ENCODE data around the gene MRLN.
"Not testable (repeated sequence)": the region's sequence is repeated elsewhere in the genome, so short reads cannot be mapped to it uniquely, and the experiment has no call there.

Gene MRLN

GRCh38 chr10:59753267-59753666 is at the start of gene MRLN:
Gene MRLN (minus strand): TSS chr10:59753455.
- DNase-seq (ENCODE audit: low read depth in 1 of 2, low spot score in 1 of 2), result no peak

GRCh38 chr10:59801171-59801570 is 47.9 kb upstream of the MRLN start:
- DNase-seq (ENCODE audit: low read depth in 1 of 2, low spot score in 1 of 2), result no peak

- DNase-seq (ENCODE audit: low read depth in 1 of 2, low spot score in 1 of 2), result no peak
These were observed 46.2 kb upstream of the MRLN start for GRCh38 chr10:59799421-59799820.

GRCh38 chr10:59793919-59794318 is 40.7 kb upstream of the MRLN start:
- no peak for DNase-seq (ENCODE audit: low read depth in 1 of 2, low spot score in 1 of 2)

- no peak for DNase-seq (ENCODE audit: low read depth in 1 of 2, low spot score in 1 of 2)
These were observed 39.6 kb upstream of the MRLN start for GRCh38 chr10:59792812-59793211.

GRCh38 chr10:59791601-59792000 is 38.3 kb upstream of the MRLN start:
- no peak for DNase-seq (ENCODE audit: low read depth in 1 of 2, low spot score in 1 of 2)

GRCh38 chr10:59790080-59790479 is 36.8 kb upstream of the MRLN start:
- not testable (repeated sequence) for DNase-seq (ENCODE audit: low read depth in 1 of 2, low spot score in 1 of 2)

GRCh38 chr10:59788914-59789313 is 35.7 kb upstream of the MRLN start:
- DNase-seq (ENCODE audit: low read depth in 1 of 2, low spot score in 1 of 2), result not testable (repeated sequence)

GRCh38 chr10:59787032-59787431 is 33.8 kb upstream of the MRLN start:
- DNase-seq (ENCODE audit: low read depth in 1 of 2, low spot score in 1 of 2), result not testable (repeated sequence)

GRCh38 chr10:59785476-59785875 is 32.2 kb upstream of the MRLN start:
- DNase-seq (ENCODE audit: low read depth in 1 of 2, low spot score in 1 of 2), result not testable (repeated sequence)

- DNase-seq (ENCODE audit: low read depth in 1 of 2, low spot score in 1 of 2), result no peak
These were observed 28.3 kb upstream of the MRLN start for GRCh38 chr10:59781511-59781910.

GRCh38 chr10:59779756-59780533 is 26.7 kb upstream of the MRLN start:
- DNase-seq (ENCODE audit: low read depth in 1 of 2, low spot score in 1 of 2), result no peak

- DNase-seq (ENCODE audit: low read depth in 1 of 2, low spot score in 1 of 2), result no peak
These were observed 21.2 kb upstream of the MRLN start for GRCh38 chr10:59774451-59774850.

GRCh38 chr10:59773088-59773487 is 19.8 kb upstream of the MRLN start:
- no peak for DNase-seq (ENCODE audit: low read depth in 1 of 2, low spot score in 1 of 2)

- no peak for DNase-seq (ENCODE audit: low read depth in 1 of 2, low spot score in 1 of 2)
These were observed 18.0 kb upstream of the MRLN start for GRCh38 chr10:59771162-59771807.

- no peak for DNase-seq (ENCODE audit: low read depth in 1 of 2, low spot score in 1 of 2)
These were observed 17.4 kb upstream of the MRLN start for GRCh38 chr10:59770689-59771088.

- DNase-seq (ENCODE audit: low read depth in 1 of 2, low spot score in 1 of 2), result no peak
These were observed 9.2 kb upstream of the MRLN start for GRCh38 chr10:59762505-59762904.

GRCh38 chr10:59757966-59758365 is 4.7 kb upstream of the MRLN start:
- DNase-seq (ENCODE audit: low read depth in 1 of 2, low spot score in 1 of 2), result no peak

GRCh38 chr10:59754951-59755350 is 1.7 kb upstream of the MRLN start:
- no peak for DNase-seq (ENCODE audit: low read depth in 1 of 2, low spot score in 1 of 2)

- no peak for DNase-seq (ENCODE audit: low read depth in 1 of 2, low spot score in 1 of 2)
These were observed 846 bp downstream of the MRLN start for GRCh38 chr10:59752278-59752940.

- no peak for DNase-seq (ENCODE audit: low read depth in 1 of 2, low spot score in 1 of 2)
These were observed 2.9 kb downstream of the MRLN start for GRCh38 chr10:59750155-59750945.
